HCT116 (cell line): ENCODE results near the gene NMNAT3. TPM values are rescaled to one million over a fixed set of nuclear protein-coding genes. Genes with fewer than 3 reads are reported as not detected.

Experiments used
- ATAC-seq: fragments of 200-7000 bp; cut with Tn5 transposase; 2 replicates; pipeline ENCODE4 v1.9.1; 2020; ENCODE audit warnings: mild to moderate bottlenecking, moderate library complexity
- BruUV-seq: library from RNA; stranded (reverse); fragments of 400-500 nt; replicated peaks from 2 replicates; lab custom pipeline; 2021; lab: Mats Ljungman, UMichigan
- CTCF ChIA-PET: fragments of 300-600 bp; sonication (Branson Sonifier 250); formaldehyde crosslinking; loops from one replicate; lab custom pipeline; 2021; ENCODE audit warnings: antibody characterized with exemption; lab: Charles Lee
- POLR2A ChIA-PET: fragments of 300-600, 350-600 bp; sonication (Branson Sonifier 250); formaldehyde crosslinking; loops from one replicate; lab custom pipeline; 2021; ENCODE audit warnings: antibody characterized with exemption; lab: Charles Lee
- RAD21 ChIA-PET, 2 experiments: fragments of 300-600 bp; sonication (Branson Sonifier 250); formaldehyde crosslinking; loops; one replicate each; lab custom pipeline; 2023; ENCODE audit warnings: low total read pairs in 2 of 2; ENCODE audit not compliant: uncharacterized antibody in 2 of 2, unreplicated experiment in 2 of 2, low non-redundant PET in 1 of 2; lab: Charles Lee
- DNase-seq: peaks from one replicate; pipeline ENCODE4 v3.0.0-alpha.2; 2010; ENCODE audit warnings: low read depth, low spot score
- H2AFZ ChIP-seq: fragments of 200-600 bp; shearing (Covaris generic), sonication (generic); 2 replicates; pipeline ENCODE4 v1.6.1; 2017; ENCODE audit warnings: low read depth, mixed run types, mixed read lengths, antibody characterized with exemption, low read length; ENCODE audit not compliant: poor library complexity, severe bottlenecking
- H3K27ac ChIP-seq: 2 replicates; pipeline ENCODE4 v1.5.1; 2012; ENCODE audit warnings: low read depth, low read length
- H3K27me3 ChIP-seq: fragments of 200-600 bp; sonication (generic); 2 replicates; pipeline ENCODE4 v1.6.1; 2016; ENCODE audit warnings: mixed run types, low read length, mixed read lengths; ENCODE audit not compliant: insufficient read depth
- H3K36me3 ChIP-seq, 2 experiments: fragments of 200-500 bp in 1 of 2; fragments of 200-600 bp in 1 of 2; sonication (Bioruptor generic) in 1 of 2; sonication (generic) in 1 of 2; 2 replicates each; pipeline versions ENCODE4 v1.5.1 to v1.6.1; 2014 to 2016; ENCODE audit warnings: low read length in 2 of 2, inconsistent platforms in 1 of 2, mixed read lengths in 1 of 2, mixed run types in 1 of 2; ENCODE audit not compliant: insufficient read depth in 2 of 2, control insufficient read depth in 1 of 2
- H3K4me1 ChIP-seq, 2 experiments: fragments of 200-600 bp in 1 of 2; sonication (generic) in 1 of 2; 2 replicates each; pipeline versions ENCODE4 v1.5.1 to v1.6.1; 2012 to 2017; ENCODE audit warnings: low read length in 2 of 2, inconsistent platforms in 1 of 2, mild to moderate bottlenecking in 1 of 2, mixed read lengths in 1 of 2, mixed run types in 1 of 2, moderate library complexity in 1 of 2; ENCODE audit not compliant: insufficient read depth in 2 of 2, control insufficient read depth in 1 of 2
- H3K4me2 ChIP-seq: fragments of 200-600 bp; sonication (generic); 2 replicates; pipeline ENCODE4 v1.6.1; 2017; ENCODE audit warnings: mixed run types, low read length, mixed read lengths
- H3K4me3 ChIP-seq, 2 experiments: fragments of 200-600 bp in 1 of 2; sonication (generic) in 1 of 2; replicated peaks in 1 of 2; 2 replicates each; pipeline ENCODE4 v1.5.1; 2011 to 2016; ENCODE audit warnings: low read length in 2 of 2, control low read depth in 1 of 2, low read depth in 1 of 2, mild to moderate bottlenecking in 1 of 2, mixed read lengths in 1 of 2, mixed run types in 1 of 2
- H3K79me2 ChIP-seq: fragments of 200-600 bp; sonication (generic); 2 replicates; pipeline ENCODE4 v1.6.1; 2017; ENCODE audit warnings: mild to moderate bottlenecking, mixed run types, low read length, moderate library complexity, mixed read lengths; ENCODE audit not compliant: insufficient read depth
- H3K9ac ChIP-seq: fragments of 200-600 bp; sonication (generic); 2 replicates; pipeline ENCODE4 v1.6.1; 2016; ENCODE audit warnings: low read length, mixed read lengths
- H3K9me2 ChIP-seq: fragments of 200-600 bp; sonication (generic), shearing (Covaris generic); 2 replicates; pipeline ENCODE4 v1.6.1; 2017; ENCODE audit warnings: mixed run types, mild to moderate bottlenecking, moderate library complexity; ENCODE audit not compliant: insufficient read depth
- H3K9me3 ChIP-seq, 2 experiments: fragments of 200-500 bp in 1 of 2; fragments of 200-600 bp in 1 of 2; sonication (Bioruptor generic) in 1 of 2; sonication (generic) in 1 of 2; 2 replicates each; pipeline ENCODE4 v1.6.1; 2014 to 2017; ENCODE audit warnings: low read length in 2 of 2, mixed read lengths in 2 of 2, inconsistent platforms in 1 of 2, low read depth in 1 of 2, mild to moderate bottlenecking in 1 of 2, mixed run types in 1 of 2, moderate library complexity in 1 of 2; ENCODE audit not compliant: control insufficient read depth in 1 of 2, insufficient read depth in 1 of 2
- H4K20me1 ChIP-seq: fragments of 200-600 bp; sonication (generic), shearing (Covaris generic); 2 replicates; pipeline ENCODE4 v1.6.1; 2017; ENCODE audit warnings: mixed run types, mild to moderate bottlenecking, moderate library complexity; ENCODE audit not compliant: insufficient read depth
- CBX3 ChIP-seq: IDR thresholded peaks from 2 replicates; pipeline ENCODE4 v1.6.1; 2012; ENCODE audit warnings: low read depth
- EGR1 ChIP-seq: IDR thresholded peaks from 2 replicates; pipeline ENCODE4 v1.6.1; 2012; ENCODE audit warnings: low read depth
- ELF1 ChIP-seq: IDR thresholded peaks from 2 replicates; pipeline ENCODE4 v1.6.1; 2012; ENCODE audit warnings: low read depth, borderline replicate concordance
- EZH2 ChIP-seq: fragments of 200-600 bp; sonication (generic); IDR thresholded peaks from 2 replicates; pipeline ENCODE4 v1.6.1; 2017; ENCODE audit warnings: antibody characterized with exemption, mixed run types
- EZH2phosphoT487 ChIP-seq: fragments of 200-600 bp; IDR thresholded peaks from 2 replicates; pipeline ENCODE4 v1.6.1; 2018; ENCODE audit warnings: antibody characterized with exemption, borderline replicate concordance
- POLR2A ChIP-seq: IDR thresholded peaks from 2 replicates; pipeline ENCODE4 v1.7.0; 2011; ENCODE audit warnings: borderline replicate concordance; ENCODE audit not compliant: insufficient read depth, insufficient read length; ENCODE audit errors: extremely low read depth
- POLR2AphosphoS5 ChIP-seq: IDR thresholded peaks from 2 replicates; pipeline ENCODE4 v1.6.1; 2011; ENCODE audit warnings: mild to moderate bottlenecking, low read depth, low read length, moderate library complexity
- SP1 ChIP-seq: IDR thresholded peaks from 2 replicates; pipeline ENCODE4 v1.6.1; 2012; ENCODE audit warnings: low read depth
- YY1 ChIP-seq: IDR thresholded peaks from 2 replicates; pipeline ENCODE4 v1.6.1; 2011; ENCODE audit warnings: low read length, low read depth, moderate library complexity, mild to moderate bottlenecking; ENCODE audit not compliant: insufficient replicate concordance; ENCODE audit errors: extremely low read depth
- ZFX ChIP-seq: fragments of 450-650 bp; IDR thresholded peaks from 2 replicates; pipeline ENCODE4 v1.6.1; 2017
- intact Hi-C: fragments of 100-400 bp; cut with micrococcal nuclease; formaldehyde crosslinking; loops from 2 replicates; pipeline ENCODE4 v1.10.0; 2022
- total RNA-seq: library from RNA; stranded (reverse); gene quantifications from one replicate; pipeline ENCODE4 v1.2.1, GENCODE V29; 2021; ENCODE audit not compliant: unreplicated experiment
- TF ChIP-seq, protein P1 (sequence below): IDR thresholded peaks from 2 replicates; pipeline ENCODE4 v1.6.1; 2011; ENCODE audit warnings: mild to moderate bottlenecking, low read length, moderate library complexity; ENCODE audit not compliant: insufficient replicate concordance; ENCODE audit errors: extremely low read depth

NMNAT3 gene
- total RNA-seq, 1 experiment from 2014 or later, result 5.7 TPM

DNA sequence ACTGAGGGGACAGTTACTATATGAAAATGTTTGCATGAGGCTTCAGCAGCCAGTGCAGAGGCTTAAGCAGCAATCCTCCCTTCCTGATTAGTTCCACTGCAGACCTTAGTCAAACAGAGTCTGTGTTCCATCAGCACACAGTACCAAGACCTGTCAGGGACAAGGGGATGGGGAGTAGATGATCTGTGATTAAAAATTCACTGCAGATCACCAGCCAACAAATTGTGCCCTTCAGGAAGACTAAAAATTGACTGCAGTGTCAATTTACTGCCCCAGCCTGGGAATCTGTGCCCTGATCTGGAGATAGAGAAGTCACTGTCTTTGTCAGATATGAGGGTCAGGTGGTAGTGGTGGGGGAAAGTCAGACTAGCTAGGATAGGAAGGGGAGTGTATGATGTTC lies 13.8 kb upstream of the NMNAT3 start (continued):
- TF ChIP-seq POLR2AphosphoS5 (no peak), ELF1 (no peak), EGR1 (no peak), SP1 (no peak), ZFX (no peak), EZH2phosphoT487 (no peak), YY1 (no peak), CBX3 (no peak)

DNA sequence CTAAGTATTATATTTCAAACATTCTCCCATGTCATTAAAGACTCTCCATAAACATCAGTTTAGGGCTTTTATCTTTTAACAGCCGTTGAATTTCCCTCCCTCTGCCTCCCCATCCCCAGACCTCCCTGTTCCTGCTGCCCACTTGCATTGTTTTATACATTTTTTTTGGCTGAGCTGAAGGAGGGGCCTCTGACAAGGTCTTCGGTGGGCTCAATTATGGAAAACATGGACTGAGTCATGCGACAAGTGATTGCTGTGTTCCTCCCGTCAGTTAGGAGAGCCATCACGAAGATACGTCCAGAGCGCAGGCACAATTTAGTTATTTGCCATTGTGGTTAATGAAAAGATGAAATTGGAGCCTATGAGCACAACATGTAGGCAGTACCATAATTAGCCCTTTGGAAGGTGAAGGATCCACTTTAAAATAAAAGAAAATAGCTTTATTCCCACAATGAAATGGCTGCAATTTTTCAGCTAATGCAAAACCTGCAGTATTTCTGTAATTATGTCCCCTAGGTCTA lies 12.0 kb upstream of the NMNAT3 start:
- Histone ChIP-seq H3K9me3 (no peaks in the 10 kb centered on the region), H3K9ac (no peak overlapping the region), H3K79me2 (no peaks in the 10 kb centered on the region), H3K4me3 (no peak overlapping the region), H3K27ac (no peak overlapping the region), H4K20me1 (no peaks in the 10 kb centered on the region), H3K9me2 (no peaks in the 10 kb centered on the region), H2AFZ (no peak overlapping the region), H3K27me3 (peaks cover 44% of the 10 kb centered on the region), H3K4me1 (no peaks in the 10 kb centered on the region), H3K36me3 (no peaks in the 10 kb centered on the region), H3K4me2 (no peak overlapping the region)
- ChIA-PET CTCF (no interaction called here), RAD21 (no interaction called here), POLR2A (no interaction called here)
- intact Hi-C loops, result no loop called here
- no TSS peak for BruUV-seq
- DNase-seq (no peak), ATAC-seq (no peak)
- no peak for TF ChIP-seq YY1
- no peak for TF ChIP-seq SP1
- no peak for TF ChIP-seq ELF1
- no peak for TF ChIP-seq EZH2
- TF ChIP-seq, protein P1, sequence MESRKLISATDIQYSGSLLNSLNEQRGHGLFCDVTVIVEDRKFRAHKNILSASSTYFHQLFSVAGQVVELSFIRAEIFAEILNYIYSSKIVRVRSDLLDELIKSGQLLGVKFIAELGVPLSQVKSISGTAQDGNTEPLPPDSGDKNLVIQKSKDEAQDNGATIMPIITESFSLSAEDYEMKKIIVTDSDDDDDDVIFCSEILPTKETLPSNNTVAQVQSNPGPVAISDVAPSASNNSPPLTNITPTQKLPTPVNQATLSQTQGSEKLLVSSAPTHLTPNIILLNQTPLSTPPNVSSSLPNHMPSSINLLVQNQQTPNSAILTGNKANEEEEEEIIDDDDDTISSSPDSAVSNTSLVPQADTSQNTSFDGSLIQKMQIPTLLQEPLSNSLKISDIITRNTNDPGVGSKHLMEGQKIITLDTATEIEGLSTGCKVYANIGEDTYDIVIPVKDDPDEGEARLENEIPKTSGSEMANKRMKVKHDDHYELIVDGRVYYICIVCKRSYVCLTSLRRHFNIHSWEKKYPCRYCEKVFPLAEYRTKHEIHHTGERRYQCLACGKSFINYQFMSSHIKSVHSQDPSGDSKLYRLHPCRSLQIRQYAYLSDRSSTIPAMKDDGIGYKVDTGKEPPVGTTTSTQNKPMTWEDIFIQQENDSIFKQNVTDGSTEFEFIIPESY, result no peak
- no peak for TF ChIP-seq POLR2A
